Small intestine (tissue), 4 donors: ENCODE data around the gene QTRT2. TPM values are rescaled to one million over a fixed set of nuclear protein-coding genes. Genes with fewer than 3 reads are reported as not detected.

Source experiments
- polyA plus RNA-seq, 4 donors: library from polyadenylated mRNA; stranded (reverse) in 3 of 4; unstranded in 1 of 4; fragments of 200-250 nt in 3 of 4; fragments of 120-200 nt in 1 of 4; gene quantifications; one replicate each; pipeline versions ENCODE4 v1.2.1 to v1.2.3, GENCODE V29; 2013
- donor health status: healthy with polysubstance abuse.
- donor health status: Bipolar disorder and iron deficiency.
- donor health status: healthy.

The QTRT2 gene
- polyA plus RNA-seq, 4 donors = 4.5 to 27.4 (median 7.3) TPM

Other genes starting within 250 kb of the QTRT2 start
- 10 to 100 TPM in 3 of 4 donors, 1 to 10 TPM in 1; 5.5 to 27.4 (median 22.8) TPM for gene GRAMD1C, start 217.9 kb upstream of the QTRT2 start, polyA plus RNA-seq
- 1 to 10 TPM; 3.8 to 9.6 (median 6.0) TPM for gene ZDHHC23, start 108.7 kb upstream of the QTRT2 start, polyA plus RNA-seq
- gene CCDC191, start 211 bp upstream of the QTRT2 start, polyA plus RNA-seq = 1 to 10 TPM in 3 of 4 donors, under 1 TPM in 1; 0.54 to 8.8 (median 1.7) TPM
- not detected for gene DRD3, start 122.3 kb downstream of the QTRT2 start, polyA plus RNA-seq
- under 1 TPM in 2 of 4 donors, not detected in 2; 0.01 to 0.03 TPM for gene ZNF80, start 180.8 kb downstream of the QTRT2 start, polyA plus RNA-seq
- gene TIGIT, start 237.3 kb downstream of the QTRT2 start, polyA plus RNA-seq = 1 to 10 TPM in 1 of 4 donors, under 1 TPM in 2, not detected in 1; 0.25 to 2.4 (median 0.45) TPM